ENCODE results near the gene RBM8A. TPM values are rescaled to one million over a fixed set of nuclear protein-coding genes. Genes with fewer than 3 reads are reported as not detected.
"Not testable (repeated sequence)": the region's sequence is repeated elsewhere in the genome, so short reads cannot be mapped to it uniquely, and the experiment has no call there.

Gene RBM8A
- total RNA-seq, 1 experiment from 2014 or later = 370 TPM

DNA sequence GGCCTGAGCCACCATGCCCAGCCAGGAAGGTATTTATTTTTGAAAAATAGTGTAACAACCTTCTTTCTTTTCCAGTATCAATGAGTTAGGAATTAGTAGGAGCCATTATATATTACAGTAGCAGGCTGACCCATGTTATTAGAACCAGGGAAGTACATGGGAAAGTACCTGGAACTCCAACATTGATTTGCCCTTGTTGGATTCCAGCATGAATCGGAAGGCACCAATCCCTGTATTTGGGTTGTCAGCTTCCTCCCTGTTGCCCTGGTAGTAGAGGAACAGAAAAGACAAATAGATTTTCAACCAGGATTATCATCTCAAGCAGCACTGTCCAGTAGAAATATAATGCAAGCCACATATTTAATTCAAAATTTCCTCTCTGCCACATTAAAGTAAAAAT, 10.2 kb upstream of the RBM8A start:
- ChIA-PET CTCF (interaction anchor here (0.9 to 2.0 kb wide), 3 partner anchors 10 to 92 kb away, joined by 3 to 8 read pairs (median 4); partner anchors contain the start of genes NUDT17 and RBM8A), POLR2A (interaction anchor here (2.2 to 6.2 kb wide), 3 partner anchors 10 to 27 kb away, joined by 11 to 37 read pairs (median 15); partner anchors contain the start of genes ANKRD34A, LIX1L, POLR3GL and RBM8A)
- H3K27ac Mint-ChIP-seq (ENCODE audit: low read depth, unreplicated experiment) = no peak overlapping the region
- peaks cover 96% of the 10 kb centered on the region for H3K36me3 Mint-ChIP-seq (ENCODE audit: insufficient read depth, unreplicated experiment)
- no peak overlapping the region for H3K4me3 Mint-ChIP-seq (ENCODE audit: unreplicated experiment)
- H3K27me3 Mint-ChIP-seq (ENCODE audit: insufficient read depth, unreplicated experiment) = no peaks in the 10 kb centered on the region
- no TSS peak for BruUV-seq (replicated peaks)
- DNase-seq (ENCODE audit: unreplicated experiment) = no peak
- H3K4me1 Mint-ChIP-seq (ENCODE audit: insufficient read depth, unreplicated experiment) = no peaks in the 10 kb centered on the region
- no peaks in the 10 kb centered on the region for H3K9me3 Mint-ChIP-seq (ENCODE audit: unreplicated experiment)
- intact Hi-C loops (cut with micrococcal nuclease) = no loop called here
- TF ChIP-seq CTCF (IDR thresholded peaks at IDR 0.05; ENCODE audit: unreplicated experiment) = no peak

- TF ChIP-seq CTCF (IDR thresholded peaks at IDR 0.05; ENCODE audit: unreplicated experiment) = no peak
- Mint-ChIP-seq H3K27me3 (ENCODE audit: insufficient read depth, unreplicated experiment) (no peaks in the 10 kb centered on the region), H3K4me3 (ENCODE audit: unreplicated experiment) (no peak overlapping the region), H3K4me1 (ENCODE audit: insufficient read depth, unreplicated experiment) (no peaks in the 10 kb centered on the region), H3K36me3 (ENCODE audit: insufficient read depth, unreplicated experiment) (peaks cover 97% of the 10 kb centered on the region), H3K9me3 (ENCODE audit: unreplicated experiment) (no peaks in the 10 kb centered on the region), H3K27ac (ENCODE audit: low read depth, unreplicated experiment) (no peak overlapping the region)
- ChIA-PET POLR2A (interaction anchor here (1.7 to 6.2 kb wide), 5 partner anchors 9 to 44 kb away, joined by 9 to 37 read pairs (median 12); partner anchors contain the start of genes ANKRD34A, LIX1L, PEX11B and POLR3GL), CTCF (interaction anchor here (0.9 to 2.0 kb wide), 6 partner anchors 9 to 97 kb away, joined by 3 to 8 read pairs (median 4); partner anchors contain the start of genes NUDT17 and RBM8A)
- BruUV-seq (replicated peaks) = no TSS peak
- DNase-seq (ENCODE audit: unreplicated experiment) = no peak
- intact Hi-C loops (cut with micrococcal nuclease) = no loop called here
Observed at GRCh38 chr1:145936247-145936646, 9.0 kb upstream of the RBM8A start.

DNA sequence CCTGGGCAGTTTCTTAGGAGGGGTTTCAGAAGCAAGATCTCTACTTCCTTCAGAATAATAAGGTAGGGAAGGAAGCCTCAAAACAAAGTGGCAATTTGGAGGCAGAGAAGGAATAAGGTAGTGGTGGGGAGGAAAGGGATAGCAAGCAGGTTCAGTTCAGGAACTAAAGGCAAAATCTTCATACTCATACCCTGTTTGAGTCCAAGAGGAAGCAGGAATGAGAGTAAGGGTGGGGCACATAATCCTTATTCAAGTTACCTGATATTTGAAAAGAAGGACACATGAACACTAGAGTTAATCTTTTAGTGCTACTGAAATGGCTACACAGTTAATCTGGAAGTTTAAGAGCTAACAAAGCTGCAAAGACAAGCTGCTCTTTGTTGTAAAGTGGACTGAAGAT, 8.4 kb upstream of the RBM8A start:
- no peaks in the 10 kb centered on the region for H3K4me1 Mint-ChIP-seq (ENCODE audit: insufficient read depth, unreplicated experiment)
- intact Hi-C loops (cut with micrococcal nuclease) = no loop called here

DNA sequence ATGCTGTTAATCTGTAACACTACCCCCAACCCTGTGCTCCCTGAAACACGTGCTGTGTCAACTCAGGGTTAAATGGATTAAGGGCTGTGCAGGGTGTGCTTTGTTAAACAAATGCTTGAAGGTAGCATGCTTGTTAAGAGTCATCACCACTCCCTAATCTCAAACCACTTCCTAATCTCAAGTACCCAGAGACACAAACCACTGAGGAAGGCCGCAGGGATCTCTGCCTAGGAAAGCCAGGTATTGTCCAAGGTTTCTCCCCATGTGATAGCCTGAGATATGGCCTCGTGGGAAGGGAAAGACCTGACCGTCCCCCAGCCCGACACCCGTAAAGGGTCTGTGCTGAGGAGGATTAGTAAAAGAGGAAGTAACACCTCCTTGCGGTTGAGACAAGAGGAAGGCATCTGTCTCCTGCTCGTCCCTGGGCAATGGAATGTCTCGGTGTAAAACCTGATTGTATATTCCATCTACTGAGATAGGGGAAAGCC, 5.3 kb upstream of the RBM8A start:
- H3K4me1 Mint-ChIP-seq (ENCODE audit: insufficient read depth, unreplicated experiment); H3K9me3 Mint-ChIP-seq (ENCODE audit: unreplicated experiment); H3K27me3 Mint-ChIP-seq (ENCODE audit: insufficient read depth, unreplicated experiment); BruUV-seq (replicated peaks); H3K4me3 Mint-ChIP-seq (ENCODE audit: unreplicated experiment); intact Hi-C loops (cut with micrococcal nuclease); DNase-seq (ENCODE audit: unreplicated experiment); H3K27ac Mint-ChIP-seq (ENCODE audit: low read depth, unreplicated experiment): not testable (repeated sequence)
- CTCF ChIA-PET = interaction anchor here (0.6 kb wide), 1 partner anchor 81 kb away, joined by 3 read pairs; no protein-coding TSS in a partner anchor
- peaks cover 70% of the 10 kb centered on the region for H3K36me3 Mint-ChIP-seq (ENCODE audit: insufficient read depth, unreplicated experiment)
- POLR2A ChIA-PET = interaction anchor here (0.9 to 3.5 kb wide), 4 partner anchors 11 to 41 kb away, joined by 3 to 24 read pairs (median 10); partner anchors contain the start of genes LIX1L and PEX11B

More for the DNA sequence above, 8.4 kb upstream of the RBM8A start:
- ChIA-PET CTCF (interaction anchor here (1.0 to 2.0 kb wide), 6 partner anchors 8 to 97 kb away, joined by 3 to 8 read pairs (median 6); partner anchors contain the start of gene RBM8A), POLR2A (interaction anchor here (1.7 to 6.2 kb wide), 5 partner anchors 8 to 44 kb away, joined by 9 to 37 read pairs (median 12); partner anchors contain the start of genes ANKRD34A, LIX1L, PEX11B and POLR3GL)
- DNase-seq (ENCODE audit: unreplicated experiment) = no peak
- H3K36me3 Mint-ChIP-seq (ENCODE audit: insufficient read depth, unreplicated experiment) = peaks cover 97% of the 10 kb centered on the region
- no peak for TF ChIP-seq CTCF (IDR thresholded peaks at IDR 0.05; ENCODE audit: unreplicated experiment)
- no peaks in the 10 kb centered on the region for H3K9me3 Mint-ChIP-seq (ENCODE audit: unreplicated experiment)
- no TSS peak for BruUV-seq (replicated peaks)
- H3K27ac Mint-ChIP-seq (ENCODE audit: low read depth, unreplicated experiment) = no peak overlapping the region
- H3K4me3 Mint-ChIP-seq (ENCODE audit: unreplicated experiment) = no peak overlapping the region
- no peaks in the 10 kb centered on the region for H3K27me3 Mint-ChIP-seq (ENCODE audit: insufficient read depth, unreplicated experiment)

All from MCF 10A (cell line).